Panc1 (cell line): ENCODE results near the gene IRF2BP2. TPM values are rescaled to one million over a fixed set of nuclear protein-coding genes. Genes with fewer than 3 reads are reported as not detected.

ENCODE experiments used
- ATAC-seq: fragments of 200-7000 bp; cut with Tn5 transposase; 2 replicates; pipeline ENCODE4 v1.9.1; 2020; ENCODE audit warnings: mild to moderate bottlenecking, moderate library complexity
- BruUV-seq: library from RNA; stranded (reverse); fragments of 400-500 nt; replicated peaks from 2 replicates; lab custom pipeline; 2021; lab: Mats Ljungman, UMichigan
- CTCF ChIA-PET: fragments of 300-600 bp; sonication (Branson Sonifier 250); formaldehyde crosslinking; loops from one replicate; lab custom pipeline; 2022; ENCODE audit warnings: antibody characterized with exemption; lab: Charles Lee
- POLR2A ChIA-PET: fragments of 300-600 bp; sonication (Branson Sonifier 250); formaldehyde crosslinking; loops from one replicate; lab custom pipeline; 2022; ENCODE audit warnings: antibody characterized with exemption; lab: Charles Lee
- DNase-seq: peaks from one replicate; pipeline ENCODE4 v3.0.0-alpha.2; 2010; ENCODE audit warnings: low read depth, low spot score
- H3K27ac ChIP-seq: 2 replicates; pipeline ENCODE4 v1.5.1; 2011; ENCODE audit warnings: mild to moderate bottlenecking, low read length, inconsistent platforms
- H3K27me3 ChIP-seq: fragments of 200-500 bp; sonication (Bioruptor generic); 2 replicates; pipeline ENCODE4 v1.6.0; 2014; ENCODE audit warnings: low read length, inconsistent platforms; ENCODE audit not compliant: control insufficient read depth, insufficient read depth
- H3K36me3 ChIP-seq: fragments of 200-500 bp; sonication (Bioruptor generic); 2 replicates; pipeline ENCODE4 v1.5.1; 2014; ENCODE audit warnings: inconsistent platforms, mild to moderate bottlenecking, low read length, moderate library complexity; ENCODE audit not compliant: control insufficient read depth, insufficient read depth
- H3K4me1 ChIP-seq: 2 replicates; pipeline ENCODE4 v1.5.1; 2011; ENCODE audit warnings: inconsistent platforms, mild to moderate bottlenecking, low read length, moderate library complexity; ENCODE audit not compliant: control insufficient read depth, insufficient read depth
- H3K4me3 ChIP-seq, 2 experiments: 2 replicates each; pipeline ENCODE4 v1.5.1; 2011 to 2012; ENCODE audit warnings: low read depth in 2 of 2, low read length in 2 of 2, mild to moderate bottlenecking in 2 of 2, inconsistent platforms in 1 of 2, moderate library complexity in 1 of 2
- H3K9me3 ChIP-seq: fragments of 200-500 bp; sonication (Bioruptor generic); 2 replicates; pipeline ENCODE4 v1.5.1; 2014; ENCODE audit warnings: low read depth, mild to moderate bottlenecking, inconsistent platforms, low read length, moderate library complexity; ENCODE audit not compliant: control insufficient read depth, insufficient read depth
- POLR2AphosphoS5 ChIP-seq: IDR thresholded peaks from 2 replicates; pipeline ENCODE4 v1.6.1; 2012; ENCODE audit warnings: mild to moderate bottlenecking, low read depth, low read length, moderate library complexity
- REST ChIP-seq, 2 experiments: IDR thresholded peaks; 2 replicates each; pipeline ENCODE4 v1.6.1; 2011 to 2012; ENCODE audit warnings: low read depth in 2 of 2, control low read depth in 1 of 2, low read length in 1 of 2, mild to moderate bottlenecking in 1 of 2, moderate library complexity in 1 of 2; ENCODE audit not compliant: insufficient read depth in 1 of 2
- SIN3A ChIP-seq: IDR thresholded peaks from 2 replicates; pipeline ENCODE4 v1.6.1; 2012; ENCODE audit warnings: low read depth, mild to moderate bottlenecking, low read length, moderate library complexity, borderline replicate concordance; ENCODE audit not compliant: insufficient read depth
- TCF7L2 ChIP-seq: IDR thresholded peaks from 2 replicates; pipeline ENCODE4 v1.6.1; 2011; ENCODE audit warnings: mild to moderate bottlenecking, low read depth, low read length, inconsistent platforms
- in situ Hi-C: cut with HindIII; loops from 2 replicates; pipeline ENCODE4 v1.10.0; 2016; ENCODE audit warnings: low sequenced_read_pairs, low pct_unique_long_range_greater_than_20kb
- intact Hi-C: fragments of 100-400 bp; cut with micrococcal nuclease; formaldehyde crosslinking; loops from one replicate; pipeline ENCODE4 v1.10.0; 2022; ENCODE audit not compliant: unreplicated experiment
- total RNA-seq: library from RNA; stranded (reverse); gene quantifications from one replicate; pipeline ENCODE4 v1.2.1, GENCODE V29; 2021; ENCODE audit not compliant: unreplicated experiment
- TF ChIP-seq, protein P1 (sequence below): fragments of 450-650 bp; IDR thresholded peaks from 2 replicates; pipeline ENCODE4 v1.5.1; 2017; ENCODE audit warnings: mild to moderate bottlenecking

Gene IRF2BP2
- total RNA-seq, 1 experiment from 2014 or later, result 187 TPM

DNA sequence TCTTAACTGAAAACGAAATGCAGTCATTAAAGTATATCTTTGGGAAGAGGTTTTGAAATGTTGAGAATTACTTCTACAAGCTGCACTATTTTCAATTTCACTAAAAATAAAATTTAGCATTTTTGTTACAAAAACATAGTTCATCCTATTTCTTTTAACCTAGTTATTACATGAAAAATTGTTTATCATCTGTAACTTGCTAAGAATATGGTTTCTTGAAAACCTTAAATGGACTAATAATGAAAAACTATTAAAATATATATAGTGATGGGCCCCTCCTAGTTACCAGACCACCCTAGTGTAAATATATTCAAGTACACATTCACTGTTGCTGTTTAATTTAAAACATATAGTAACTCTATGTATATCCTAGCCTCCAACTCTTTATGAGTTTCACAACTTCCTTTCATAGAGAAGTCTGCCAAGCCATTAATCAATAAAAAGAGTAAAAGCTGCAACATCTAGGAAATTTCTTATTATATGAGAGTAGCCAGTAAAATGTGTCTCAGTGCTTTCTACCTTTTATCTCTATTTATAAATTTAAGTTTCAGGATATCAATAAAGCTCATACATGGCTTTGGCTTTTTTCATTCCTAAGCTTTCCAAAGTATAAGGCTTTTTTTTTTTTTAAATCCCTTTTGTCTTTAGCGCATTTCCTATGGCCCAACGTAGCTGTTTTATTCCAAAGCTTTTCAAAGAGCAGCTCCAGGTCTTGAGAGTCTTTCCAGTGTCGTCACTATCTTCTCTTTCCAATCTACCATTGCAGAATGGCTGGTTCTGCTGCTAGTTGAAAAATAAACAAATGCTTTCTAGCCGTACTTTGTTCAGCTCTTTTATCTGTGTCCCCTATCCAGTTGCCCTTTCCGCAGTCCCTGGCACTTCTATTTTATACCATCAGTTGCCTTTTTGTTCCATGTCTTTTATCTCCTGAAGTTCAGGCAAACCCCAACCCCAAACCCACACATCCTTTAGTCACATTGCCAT lies 6.5 kb downstream of the IRF2BP2 start:
- Histone ChIP-seq H3K4me3 (peak overlapping the region; percentile 96 to 100), H3K9me3 (no peaks in the 10 kb centered on the region), H3K27ac (peak overlapping the region; percentile 99), H3K4me1 (peaks cover 44% of the 10 kb centered on the region), H3K27me3 (no peaks in the 10 kb centered on the region), H3K36me3 (peaks cover 46% of the 10 kb centered on the region)
- BruUV-seq, result TSS peak; percentile 86
- ATAC-seq (no peak), DNase-seq (no peak)
- intact Hi-C loops, result no loop called here
- TF ChIP-seq, protein P1, sequence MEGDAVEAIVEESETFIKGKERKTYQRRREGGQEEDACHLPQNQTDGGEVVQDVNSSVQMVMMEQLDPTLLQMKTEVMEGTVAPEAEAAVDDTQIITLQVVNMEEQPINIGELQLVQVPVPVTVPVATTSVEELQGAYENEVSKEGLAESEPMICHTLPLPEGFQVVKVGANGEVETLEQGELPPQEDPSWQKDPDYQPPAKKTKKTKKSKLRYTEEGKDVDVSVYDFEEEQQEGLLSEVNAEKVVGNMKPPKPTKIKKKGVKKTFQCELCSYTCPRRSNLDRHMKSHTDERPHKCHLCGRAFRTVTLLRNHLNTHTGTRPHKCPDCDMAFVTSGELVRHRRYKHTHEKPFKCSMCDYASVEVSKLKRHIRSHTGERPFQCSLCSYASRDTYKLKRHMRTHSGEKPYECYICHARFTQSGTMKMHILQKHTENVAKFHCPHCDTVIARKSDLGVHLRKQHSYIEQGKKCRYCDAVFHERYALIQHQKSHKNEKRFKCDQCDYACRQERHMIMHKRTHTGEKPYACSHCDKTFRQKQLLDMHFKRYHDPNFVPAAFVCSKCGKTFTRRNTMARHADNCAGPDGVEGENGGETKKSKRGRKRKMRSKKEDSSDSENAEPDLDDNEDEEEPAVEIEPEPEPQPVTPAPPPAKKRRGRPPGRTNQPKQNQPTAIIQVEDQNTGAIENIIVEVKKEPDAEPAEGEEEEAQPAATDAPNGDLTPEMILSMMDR, result no peak
- CTCF ChIA-PET, result no interaction called here
- POLR2A ChIA-PET, result interaction anchor here (0.6 to 2.3 kb wide), 12 partner anchors 9 to 471 kb away, joined by 3 to 9 read pairs (median 3); no protein-coding TSS in a partner anchor
- in situ Hi-C loops, result loop anchor here (25.0 kb wide), 1 partner anchor 359 kb away; no protein-coding TSS in a partner anchor

- CTCF ChIA-PET, result no interaction called here
- in situ Hi-C loops (loop anchor here (25.0 kb wide), 1 partner anchor 360 kb away; no protein-coding TSS in a partner anchor), intact Hi-C loops (no loop called here)
- H3K4me1 ChIP-seq, result peaks cover 47% of the 10 kb centered on the region
- peak overlapping the region; percentile 99 for H3K27ac ChIP-seq
- H3K36me3 ChIP-seq, result peaks cover 44% of the 10 kb centered on the region
- H3K4me3 ChIP-seq, result peak overlapping the region; percentile 96 to 100
- BruUV-seq, result no TSS peak
- 0 out of 2 replicates have a peak, but pooled peaks have one; percentile 29 for TF ChIP-seq SIN3A
- no peak for TF ChIP-seq TCF7L2
- TF ChIP-seq REST (IDR thresholded peaks at IDR 0.05; ENCODE audit: insufficient read depth in 1 of 2, low read depth in 2 of 2, low read length in 1 of 2), result no peak
- peak; percentile 37; the same call in 1 of the 2 replicates for TF ChIP-seq POLR2AphosphoS5
- TF ChIP-seq, protein P1, result no peak
- DNase-seq, result no peak
- POLR2A ChIA-PET, result interaction anchor here (0.6 to 1.6 kb wide), 5 partner anchors 9 to 471 kb away, joined by 3 to 7 read pairs (median 3); no protein-coding TSS in a partner anchor
- H3K9me3 ChIP-seq, result no peaks in the 10 kb centered on the region
- H3K27me3 ChIP-seq, result no peaks in the 10 kb centered on the region
- ATAC-seq, result peak; percentile 51
Measured at GRCh38 chr1:234602334-234603220, 7.4 kb downstream of the IRF2BP2 start.
